ENCODE measurements around the gene ATP6V1B1.

- TF ChIP-seq, protein P1, sequence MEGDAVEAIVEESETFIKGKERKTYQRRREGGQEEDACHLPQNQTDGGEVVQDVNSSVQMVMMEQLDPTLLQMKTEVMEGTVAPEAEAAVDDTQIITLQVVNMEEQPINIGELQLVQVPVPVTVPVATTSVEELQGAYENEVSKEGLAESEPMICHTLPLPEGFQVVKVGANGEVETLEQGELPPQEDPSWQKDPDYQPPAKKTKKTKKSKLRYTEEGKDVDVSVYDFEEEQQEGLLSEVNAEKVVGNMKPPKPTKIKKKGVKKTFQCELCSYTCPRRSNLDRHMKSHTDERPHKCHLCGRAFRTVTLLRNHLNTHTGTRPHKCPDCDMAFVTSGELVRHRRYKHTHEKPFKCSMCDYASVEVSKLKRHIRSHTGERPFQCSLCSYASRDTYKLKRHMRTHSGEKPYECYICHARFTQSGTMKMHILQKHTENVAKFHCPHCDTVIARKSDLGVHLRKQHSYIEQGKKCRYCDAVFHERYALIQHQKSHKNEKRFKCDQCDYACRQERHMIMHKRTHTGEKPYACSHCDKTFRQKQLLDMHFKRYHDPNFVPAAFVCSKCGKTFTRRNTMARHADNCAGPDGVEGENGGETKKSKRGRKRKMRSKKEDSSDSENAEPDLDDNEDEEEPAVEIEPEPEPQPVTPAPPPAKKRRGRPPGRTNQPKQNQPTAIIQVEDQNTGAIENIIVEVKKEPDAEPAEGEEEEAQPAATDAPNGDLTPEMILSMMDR (conservative IDR thresholded peaks at IDR 0.05; ENCODE audit: low read depth in 2 of 2), result no peak
- TF ChIP-seq EZH2 (IDR thresholded peaks at IDR 0.05; ENCODE audit: low read depth, unreplicated experiment), result no peak
- TF ChIP-seq POLR2AphosphoS5 (IDR thresholded peaks at IDR 0.05; ENCODE audit: low read depth), result no peak
- no peak for TF ChIP-seq CREB1 (CRISPR knock-in tag; IDR thresholded peaks at IDR 0.05; ENCODE audit: low read depth)
- TF ChIP-seq, protein P2, sequence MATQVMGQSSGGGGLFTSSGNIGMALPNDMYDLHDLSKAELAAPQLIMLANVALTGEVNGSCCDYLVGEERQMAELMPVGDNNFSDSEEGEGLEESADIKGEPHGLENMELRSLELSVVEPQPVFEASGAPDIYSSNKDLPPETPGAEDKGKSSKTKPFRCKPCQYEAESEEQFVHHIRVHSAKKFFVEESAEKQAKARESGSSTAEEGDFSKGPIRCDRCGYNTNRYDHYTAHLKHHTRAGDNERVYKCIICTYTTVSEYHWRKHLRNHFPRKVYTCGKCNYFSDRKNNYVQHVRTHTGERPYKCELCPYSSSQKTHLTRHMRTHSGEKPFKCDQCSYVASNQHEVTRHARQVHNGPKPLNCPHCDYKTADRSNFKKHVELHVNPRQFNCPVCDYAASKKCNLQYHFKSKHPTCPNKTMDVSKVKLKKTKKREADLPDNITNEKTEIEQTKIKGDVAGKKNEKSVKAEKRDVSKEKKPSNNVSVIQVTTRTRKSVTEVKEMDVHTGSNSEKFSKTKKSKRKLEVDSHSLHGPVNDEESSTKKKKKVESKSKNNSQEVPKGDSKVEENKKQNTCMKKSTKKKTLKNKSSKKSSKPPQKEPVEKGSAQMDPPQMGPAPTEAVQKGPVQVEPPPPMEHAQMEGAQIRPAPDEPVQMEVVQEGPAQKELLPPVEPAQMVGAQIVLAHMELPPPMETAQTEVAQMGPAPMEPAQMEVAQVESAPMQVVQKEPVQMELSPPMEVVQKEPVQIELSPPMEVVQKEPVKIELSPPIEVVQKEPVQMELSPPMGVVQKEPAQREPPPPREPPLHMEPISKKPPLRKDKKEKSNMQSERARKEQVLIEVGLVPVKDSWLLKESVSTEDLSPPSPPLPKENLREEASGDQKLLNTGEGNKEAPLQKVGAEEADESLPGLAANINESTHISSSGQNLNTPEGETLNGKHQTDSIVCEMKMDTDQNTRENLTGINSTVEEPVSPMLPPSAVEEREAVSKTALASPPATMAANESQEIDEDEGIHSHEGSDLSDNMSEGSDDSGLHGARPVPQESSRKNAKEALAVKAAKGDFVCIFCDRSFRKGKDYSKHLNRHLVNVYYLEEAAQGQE (IDR thresholded peaks at IDR 0.05; ENCODE audit: unreplicated experiment), result no peak
- TF ChIP-seq EZH2phosphoT487 (IDR thresholded peaks at IDR 0.05; ENCODE audit: unreplicated experiment), result no peak
- no peak for TF ChIP-seq JUNB (IDR thresholded peaks at IDR 0.05; ENCODE audit: unreplicated experiment)
Measured at GRCh38 chr2:70942396-70943204, 6.9 kb downstream of the ATP6V1B1 start.
